ENCODE results near the gene PATL2.
"Not testable (repeated sequence)": the region's sequence is repeated elsewhere in the genome, so short reads cannot be mapped to it uniquely, and the experiment has no call there.

PATL2 gene

GRCh38 chr15:44722011-44722410 is 10.9 kb upstream of the PATL2 start:
- DNase-seq (no peak), ATAC-seq (ENCODE audit: insufficient read depth, low read depth) (no peak)
- Histone ChIP-seq H2AFZ (ENCODE audit: low read depth, low read length) (no peak overlapping the region), H3K9ac (ENCODE audit: low read depth, low read length) (no peak overlapping the region), H3K36me3 (ENCODE audit: insufficient read depth, low read length) (peaks cover 20% of the 10 kb centered on the region), H3K9me3 (ENCODE audit: insufficient read depth, low read length, severe bottlenecking) (no peaks in the 10 kb centered on the region), H3K4me3 (ENCODE audit: low read depth in 1 of 2, low read length in 2 of 2) (no peak overlapping the region), H3K27ac (ENCODE audit: low read length) (no peak overlapping the region), H3K4me2 (ENCODE audit: insufficient read depth, low read length) (no peak overlapping the region), H3K27me3 (ENCODE audit: insufficient read depth, low read length, poor library complexity) (no peaks in the 10 kb centered on the region), H4K20me1 (ENCODE audit: insufficient read depth, low read length) (0 out of 2 replicates have a peak, but pooled peaks cover 3% of the 10 kb centered on the region), H3K79me2 (ENCODE audit: insufficient read depth, low read length) (peaks cover 3% of the 10 kb centered on the region; the same call in 1 of the 2 replicates), H3K4me1 (ENCODE audit: insufficient read depth, low read length) (peaks cover 35% of the 10 kb centered on the region)
- TF ChIP-seq EZH2 (IDR thresholded peaks at IDR 0.05; ENCODE audit: borderline replicate concordance, low read depth, low read length, severe bottlenecking) (no peak), CTCF (IDR thresholded peaks at IDR 0.05; ENCODE audit: borderline replicate concordance, extremely low read depth, low read length, poor library complexity, severe bottlenecking) (no peak)

- Histone ChIP-seq H3K4me1 (ENCODE audit: insufficient read depth, low read length) (peaks cover 31% of the 10 kb centered on the region), H3K9ac (ENCODE audit: low read depth, low read length) (no peak overlapping the region), H4K20me1 (ENCODE audit: insufficient read depth, low read length) (peaks cover 15% of the 10 kb centered on the region), H3K27ac (ENCODE audit: low read length) (no peak overlapping the region), H3K36me3 (ENCODE audit: insufficient read depth, low read length) (peaks cover 34% of the 10 kb centered on the region), H3K4me2 (ENCODE audit: insufficient read depth, low read length) (no peak overlapping the region), H3K27me3 (ENCODE audit: insufficient read depth, low read length, poor library complexity) (no peaks in the 10 kb centered on the region), H2AFZ (ENCODE audit: low read depth, low read length) (no peak overlapping the region), H3K9me3 (ENCODE audit: insufficient read depth, low read length, severe bottlenecking) (no peaks in the 10 kb centered on the region), H3K79me2 (ENCODE audit: insufficient read depth, low read length) (peaks cover 15% of the 10 kb centered on the region), H3K4me3 (ENCODE audit: low read depth in 1 of 2, low read length in 2 of 2) (no peak overlapping the region)
- ATAC-seq (ENCODE audit: insufficient read depth, low read depth) (peak; percentile 13; the same call in 2 of the 3 replicates), DNase-seq (no peak)
- TF ChIP-seq CTCF (IDR thresholded peaks at IDR 0.05; ENCODE audit: borderline replicate concordance, extremely low read depth, low read length, poor library complexity, severe bottlenecking): no peak
Measured at GRCh38 chr15:44720460-44721176, 9.5 kb upstream of the PATL2 start.

DNA sequence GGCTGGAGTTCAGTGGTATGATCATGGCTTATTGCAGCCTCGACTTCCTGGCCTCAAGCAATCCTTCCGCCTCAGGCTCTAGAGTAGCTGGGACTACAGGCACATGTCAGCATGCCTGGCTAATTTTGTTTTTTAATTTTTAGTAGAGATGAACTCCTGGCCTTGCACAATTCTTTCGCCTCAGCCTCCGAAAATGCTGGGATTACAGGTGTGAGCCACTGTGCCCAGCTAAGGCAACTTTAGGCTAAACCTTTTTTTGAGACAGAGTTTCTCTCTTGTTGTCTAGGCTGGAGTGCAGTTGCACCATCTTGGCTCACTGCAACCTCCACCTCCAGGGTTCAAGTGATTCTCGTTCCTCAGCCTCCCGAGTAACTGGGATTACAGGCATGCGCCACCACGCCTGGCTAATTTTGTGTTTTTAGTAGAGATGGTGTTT is 8.9 kb upstream of the PATL2 start:
- Histone ChIP-seq H3K79me2 (ENCODE audit: insufficient read depth, low read length) (peaks cover 18% of the 10 kb centered on the region), H3K4me1 (ENCODE audit: insufficient read depth, low read length) (peaks cover 32% of the 10 kb centered on the region), H4K20me1 (ENCODE audit: insufficient read depth, low read length) (peaks cover 21% of the 10 kb centered on the region), H3K36me3 (ENCODE audit: insufficient read depth, low read length) (peaks cover 40% of the 10 kb centered on the region)
- not testable (repeated sequence) for H3K4me2 ChIP-seq (ENCODE audit: insufficient read depth, low read length); H3K9me3 ChIP-seq (ENCODE audit: insufficient read depth, low read length, severe bottlenecking); H2AFZ ChIP-seq (ENCODE audit: low read depth, low read length); H3K9ac ChIP-seq (ENCODE audit: low read depth, low read length); H3K4me3 ChIP-seq (ENCODE audit: low read depth in 1 of 2, low read length in 2 of 2); DNase-seq; H3K27ac ChIP-seq (ENCODE audit: low read length); H3K27me3 ChIP-seq (ENCODE audit: insufficient read depth, low read length, poor library complexity)
- ATAC-seq (ENCODE audit: insufficient read depth, low read depth): peak; percentile 44; the same call in 2 of the 3 replicates

DNA sequence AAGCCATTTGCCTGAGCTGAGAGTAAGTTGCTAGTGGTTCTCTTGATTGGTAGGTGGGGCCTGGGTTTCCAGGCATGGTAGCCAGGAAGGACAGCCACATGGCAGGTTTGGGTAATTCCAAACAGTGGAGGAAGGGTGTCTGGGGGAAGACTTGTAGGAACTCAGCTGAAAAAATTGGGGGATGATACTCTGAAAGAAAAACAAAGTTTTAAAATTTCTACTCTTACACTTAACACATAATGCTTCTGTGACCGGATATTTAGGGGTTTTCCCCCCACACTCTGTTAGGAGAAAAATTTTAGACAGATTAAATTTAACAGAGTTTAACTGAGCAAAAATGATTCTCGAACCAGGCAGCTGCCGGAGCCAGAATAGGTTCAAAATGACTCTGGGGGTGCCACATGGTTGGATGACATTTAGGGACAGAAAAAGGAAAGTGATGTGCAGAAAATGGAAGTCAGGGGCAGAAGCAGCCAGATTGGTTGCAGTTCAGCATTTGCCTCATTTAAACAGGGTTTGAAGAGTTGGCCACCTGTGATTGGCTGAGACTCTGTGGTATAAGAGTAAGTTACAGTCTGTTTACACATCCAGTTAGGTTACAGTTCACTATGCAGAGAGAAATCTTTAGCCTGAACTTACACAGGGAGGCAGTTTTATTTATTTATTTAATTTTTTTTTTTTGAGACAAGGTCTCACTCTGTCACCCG is 8.3 kb upstream of the PATL2 start:
- H3K27me3 ChIP-seq (ENCODE audit: insufficient read depth, low read length, poor library complexity): no peaks in the 10 kb centered on the region
- no peaks in the 10 kb centered on the region for H3K9me3 ChIP-seq (ENCODE audit: insufficient read depth, low read length, severe bottlenecking)
- peak overlapping the region; percentile 33 for H3K27ac ChIP-seq (ENCODE audit: low read length)

More for the DNA sequence above, 8.3 kb upstream of the PATL2 start:
- TF ChIP-seq EZH2 (IDR thresholded peaks at IDR 0.05; ENCODE audit: borderline replicate concordance, low read depth, low read length, severe bottlenecking) (no peak), CTCF (IDR thresholded peaks at IDR 0.05; ENCODE audit: borderline replicate concordance, extremely low read depth, low read length, poor library complexity, severe bottlenecking) (no peak)
- Histone ChIP-seq H2AFZ (ENCODE audit: low read depth, low read length) (no peak overlapping the region), H3K4me2 (ENCODE audit: insufficient read depth, low read length) (no peak overlapping the region), H3K4me1 (ENCODE audit: insufficient read depth, low read length) (peaks cover 32% of the 10 kb centered on the region), H4K20me1 (ENCODE audit: insufficient read depth, low read length) (peaks cover 27% of the 10 kb centered on the region), H3K9ac (ENCODE audit: low read depth, low read length) (no peak overlapping the region), H3K79me2 (ENCODE audit: insufficient read depth, low read length) (peaks cover 24% of the 10 kb centered on the region), H3K36me3 (ENCODE audit: insufficient read depth, low read length) (peaks cover 45% of the 10 kb centered on the region), H3K4me3 (ENCODE audit: low read depth in 1 of 2, low read length in 2 of 2) (no peak overlapping the region)
- ATAC-seq (ENCODE audit: insufficient read depth, low read depth) (peak; percentile 66), DNase-seq (peak; percentile 36)
